Muscle layer of duodenum (tissue), 2 donors: Measurements from ENCODE around the gene ZFAND4.
"Not testable (repeated sequence)": the region's sequence is repeated elsewhere in the genome, so short reads cannot be mapped to it uniquely, and the experiment has no call there.

Experiments
- H3K27ac ChIP-seq: one replicate; pipeline ENCODE4 v1.7.0; 2013; ENCODE audit warnings: mild to moderate bottlenecking, low read length
- H3K27me3 ChIP-seq: one replicate; pipeline ENCODE4 v1.7.0; 2013; ENCODE audit warnings: low read depth, mild to moderate bottlenecking, control low read depth, low read length
- H3K36me3 ChIP-seq, 2 donors: one replicate each; pipeline ENCODE4 v1.7.0; 2013; ENCODE audit warnings: low read length in 2 of 2, control low read depth in 1 of 2, mild to moderate bottlenecking in 1 of 2; ENCODE audit not compliant: insufficient read depth in 2 of 2, control insufficient read depth in 1 of 2
- H3K4me1 ChIP-seq, 2 donors: one replicate each; pipeline ENCODE4 v1.7.0; 2013; ENCODE audit warnings: low read length in 2 of 2, mild to moderate bottlenecking in 2 of 2, control low read depth in 1 of 2, moderate library complexity in 1 of 2; ENCODE audit not compliant: insufficient read depth in 2 of 2, control insufficient read depth in 1 of 2
- H3K4me3 ChIP-seq, 2 donors: one replicate each; pipeline ENCODE4 v1.7.0; 2013; ENCODE audit warnings: low read length in 2 of 2, low read depth in 1 of 2, mild to moderate bottlenecking in 1 of 2
- H3K9me3 ChIP-seq, 2 donors: one replicate each; pipeline ENCODE4 v1.7.0; 2013; ENCODE audit warnings: low read length in 2 of 2, control low read depth in 1 of 2, mild to moderate bottlenecking in 1 of 2; ENCODE audit not compliant: control insufficient read depth in 1 of 2
- donor health status: healthy.

Gene ZFAND4

DNA sequence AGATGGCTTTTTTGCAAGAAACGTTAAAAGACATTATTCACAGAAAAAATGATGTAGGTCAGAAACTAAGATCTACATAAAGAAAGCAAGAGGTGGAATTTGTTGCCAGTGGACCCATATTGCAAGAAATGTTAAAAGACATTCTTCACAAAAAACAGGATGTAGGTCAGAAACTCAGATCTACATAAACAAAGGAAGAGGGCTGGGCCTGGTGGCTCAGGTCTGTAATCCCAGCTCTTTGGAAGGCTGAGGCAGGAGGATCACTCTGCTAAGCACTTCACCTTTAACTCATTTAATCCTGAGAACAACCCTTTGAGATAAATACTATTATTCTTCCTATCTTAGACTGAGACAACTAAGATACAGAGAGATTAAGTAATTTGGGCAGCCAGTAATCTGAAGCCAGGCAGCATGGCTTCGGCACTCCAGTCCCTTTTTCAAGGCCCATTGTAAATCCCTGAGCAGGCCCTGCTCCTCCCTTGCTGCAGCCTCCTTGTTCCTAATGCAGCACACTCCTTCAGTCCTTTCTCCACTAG lies 11.6 kb downstream of the ZFAND4 start:
- Histone ChIP-seq H3K27me3 (no peaks in the 10 kb centered on the region), H3K9me3 (peaks cover 0 to 9% of the 10 kb centered on the region in 2 donors), H3K36me3 (peaks cover 0 to 14% of the 10 kb centered on the region in 2 donors), H3K4me1 (no peaks in the 10 kb centered on the region), H3K27ac (no peak overlapping the region), H3K4me3 (no peak overlapping the region)

DNA sequence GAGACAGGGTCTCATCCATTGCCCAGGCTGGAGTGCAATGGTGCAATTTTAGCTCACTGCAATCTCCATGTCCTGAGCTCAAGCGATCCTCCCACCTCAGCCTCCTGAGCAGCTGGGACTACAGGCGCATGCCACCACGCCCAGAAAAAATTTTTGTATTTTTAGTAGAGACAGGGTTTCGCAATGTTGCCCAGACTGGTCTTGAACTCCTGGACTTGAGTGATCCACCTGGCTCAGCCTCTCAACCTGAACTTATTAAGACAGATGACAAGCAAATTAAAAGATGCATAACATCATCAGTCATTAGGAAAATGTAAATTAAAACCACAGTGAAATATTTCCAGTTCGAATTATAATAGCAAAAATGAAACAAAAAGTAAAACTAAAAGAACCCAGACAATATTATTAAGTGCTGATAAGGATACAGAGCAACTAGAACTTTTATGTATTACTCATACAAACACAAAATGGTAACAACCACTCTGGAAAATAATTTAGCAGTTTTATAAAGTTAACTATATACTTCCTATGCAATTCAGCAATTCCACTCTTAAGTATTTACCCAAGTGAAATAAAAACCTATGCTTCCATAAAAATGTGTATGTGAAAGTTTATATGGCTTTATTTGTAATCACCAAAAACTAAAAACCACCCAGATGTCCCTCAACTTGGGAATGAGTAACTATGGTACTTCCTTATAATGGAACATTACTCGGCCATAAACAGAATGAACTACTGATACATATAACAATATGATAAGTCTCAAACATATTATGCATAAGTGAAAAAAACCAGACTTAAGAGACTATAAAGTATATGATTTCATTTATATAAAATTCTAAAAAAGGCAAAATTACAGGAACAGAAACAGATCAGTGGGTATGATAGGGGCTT lies 15.3 kb downstream of the ZFAND4 start:
- Histone ChIP-seq H3K9me3 (peaks cover 0 to 9% of the 10 kb centered on the region in 2 donors), H3K36me3 (peaks cover 0 to 14% of the 10 kb centered on the region in 2 donors), H3K27me3 (no peaks in the 10 kb centered on the region), H3K4me3 (no peak overlapping the region), H3K27ac (no peak overlapping the region), H3K4me1 (no peaks in the 10 kb centered on the region)

GRCh38 chr10:45655219-45655618 lies 17.4 kb downstream of the ZFAND4 start:
- Histone ChIP-seq H3K4me1 (no peaks in the 10 kb centered on the region), H3K27ac (no peak overlapping the region), H3K9me3 (no peaks in the 10 kb centered on the region), H3K27me3 (no peaks in the 10 kb centered on the region), H3K4me3 (no peak overlapping the region), H3K36me3 (peaks cover 0 to 9% of the 10 kb centered on the region in 2 donors)

DNA sequence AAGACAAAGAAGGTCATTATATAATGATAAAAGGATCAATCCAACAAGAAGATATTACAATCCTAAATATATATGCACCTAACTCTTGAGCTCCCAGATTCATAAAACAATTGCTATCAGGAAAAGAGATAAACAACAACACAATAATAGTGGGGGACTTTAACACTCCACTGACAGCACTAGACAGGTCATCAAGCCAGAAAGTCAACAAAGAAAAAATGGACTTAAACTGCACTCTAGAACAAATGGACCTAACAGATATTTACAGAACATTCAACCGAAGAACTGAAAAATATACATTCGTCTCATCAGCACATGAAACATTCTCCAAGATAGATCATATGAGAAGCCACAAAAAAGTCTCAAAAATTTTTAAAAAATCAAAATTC lies 17.8 kb downstream of the ZFAND4 start:
- H3K9me3 ChIP-seq, H3K4me3 ChIP-seq, H3K4me1 ChIP-seq, H3K27ac ChIP-seq, H3K27me3 ChIP-seq, H3K36me3 ChIP-seq: not testable (repeated sequence)

GRCh38 chr10:45653454-45653853 lies 19.1 kb downstream of the ZFAND4 start:
- Histone ChIP-seq H3K9me3 (no peaks in the 10 kb centered on the region), H3K36me3 (peaks cover under 1 to 9% of the 10 kb centered on the region in 2 donors), H3K27me3 (no peaks in the 10 kb centered on the region), H3K4me1 (no peaks in the 10 kb centered on the region), H3K27ac (no peak overlapping the region), H3K4me3 (no peak overlapping the region)

DNA sequence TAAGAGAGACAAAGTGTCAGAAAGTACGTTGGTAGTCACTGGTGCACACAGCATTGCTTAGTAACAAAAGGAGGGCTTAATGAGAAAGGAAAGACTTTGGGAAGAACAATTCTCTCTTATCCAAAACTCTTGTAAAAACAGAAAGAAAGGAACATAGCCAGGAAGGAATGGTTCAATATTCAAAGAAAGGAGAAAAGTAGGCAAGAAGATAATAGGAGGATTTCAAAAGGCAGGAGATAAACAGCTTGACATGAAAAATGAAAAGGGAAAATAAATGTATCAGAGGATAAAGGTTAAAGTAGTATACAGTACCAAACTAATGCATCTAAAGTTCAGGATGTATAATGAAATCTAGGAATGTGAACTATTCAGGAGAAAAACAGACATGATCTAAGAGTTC lies 20.1 kb downstream of the ZFAND4 start:
- H3K36me3 ChIP-seq = peaks cover 9 to 17% of the 10 kb centered on the region in 2 donors
- no peak overlapping the region for H3K27ac ChIP-seq
- no peak overlapping the region for H3K4me3 ChIP-seq
- no peaks in the 10 kb centered on the region for H3K4me1 ChIP-seq
- no peaks in the 10 kb centered on the region for H3K9me3 ChIP-seq
- no peaks in the 10 kb centered on the region for H3K27me3 ChIP-seq

DNA sequence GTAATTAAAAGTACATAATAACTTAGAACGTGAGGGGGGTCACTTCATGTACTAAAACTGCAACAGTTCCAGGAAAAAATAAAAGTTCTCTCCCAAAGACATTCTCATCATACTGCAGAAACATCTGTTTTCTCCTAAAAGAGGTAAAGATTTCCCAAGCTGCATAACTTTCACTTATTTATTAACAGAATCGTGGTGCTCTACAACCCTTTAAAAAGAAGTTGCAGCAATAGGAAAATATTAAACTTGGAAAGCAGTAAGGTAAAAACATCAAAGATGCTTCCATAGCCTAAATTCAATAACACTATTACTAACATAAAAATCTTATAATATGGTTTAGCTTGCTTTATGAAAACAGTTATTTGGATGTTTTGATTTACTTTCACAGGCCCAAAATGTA lies 23.3 kb downstream of the ZFAND4 start:
- H3K4me1 ChIP-seq = no peaks in the 10 kb centered on the region
- H3K4me3 ChIP-seq = no peak overlapping the region
- H3K9me3 ChIP-seq = no peaks in the 10 kb centered on the region
- no peaks in the 10 kb centered on the region for H3K27me3 ChIP-seq
- H3K36me3 ChIP-seq = peaks cover 19 to 31% of the 10 kb centered on the region in 2 donors
- no peak overlapping the region for H3K27ac ChIP-seq

DNA sequence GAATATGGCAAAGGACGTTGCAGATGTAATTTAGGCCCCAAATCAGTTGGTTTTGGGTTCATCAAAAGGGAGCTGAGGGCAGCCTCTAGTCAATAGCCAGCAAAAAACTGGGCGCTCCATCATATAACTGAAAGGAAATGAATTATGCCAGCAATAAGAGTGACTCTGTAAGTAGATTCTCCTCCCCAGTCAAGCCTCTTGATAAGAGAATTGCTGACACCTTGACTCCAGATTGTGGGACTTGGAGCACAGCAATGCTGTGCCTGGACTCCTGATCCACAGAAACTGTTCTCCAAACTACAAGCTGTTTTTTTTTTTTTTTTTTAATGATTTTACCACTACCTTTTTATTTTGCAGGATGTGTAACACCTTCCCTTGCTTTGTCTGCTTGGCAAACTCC lies 25.5 kb downstream of the ZFAND4 start:
- Histone ChIP-seq H3K9me3 (no peaks in the 10 kb centered on the region), H3K27me3 (no peaks in the 10 kb centered on the region), H3K4me3 (no peak overlapping the region), H3K36me3 (peaks cover 19 to 31% of the 10 kb centered on the region in 2 donors), H3K27ac (no peak overlapping the region), H3K4me1 (no peaks in the 10 kb centered on the region)

DNA sequence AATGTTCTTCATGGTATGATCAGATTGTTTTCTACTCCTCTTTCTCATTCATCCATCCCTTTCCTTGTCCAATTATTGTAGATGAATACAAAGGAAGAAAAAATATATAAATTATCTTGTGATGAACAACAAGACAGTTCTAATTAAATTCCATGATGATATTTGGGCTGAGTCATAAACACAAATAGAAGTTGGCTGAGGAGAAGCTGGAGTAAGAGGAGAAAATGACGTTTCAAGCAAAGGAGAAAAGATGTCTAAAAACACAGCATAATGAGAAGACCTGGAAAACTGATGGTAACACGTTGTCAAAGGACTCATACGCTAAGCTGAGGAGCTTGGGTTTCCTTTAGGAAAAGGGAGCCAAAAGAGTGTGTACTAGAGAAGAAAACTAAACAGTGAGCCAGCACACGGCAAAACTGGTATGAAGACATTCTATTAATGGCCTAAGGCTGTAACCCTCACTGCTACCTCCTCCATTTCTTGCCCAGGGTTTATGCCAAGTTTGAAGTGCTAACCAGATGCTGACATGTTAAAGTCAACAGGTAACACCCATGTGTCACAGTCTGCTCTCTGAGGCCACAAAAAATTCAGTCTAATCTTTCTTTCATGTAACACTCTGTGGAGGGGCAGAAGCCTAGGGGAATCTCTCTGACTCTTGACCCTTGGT lies 26.1 kb downstream of the ZFAND4 start:
- Histone ChIP-seq H3K9me3 (no peaks in the 10 kb centered on the region), H3K4me3 (no peak overlapping the region), H3K36me3 (peaks cover 24 to 31% of the 10 kb centered on the region in 2 donors), H3K27ac (no peak overlapping the region), H3K4me1 (no peaks in the 10 kb centered on the region), H3K27me3 (no peaks in the 10 kb centered on the region)

- no peaks in the 10 kb centered on the region for H3K27me3 ChIP-seq
- no peaks in the 10 kb centered on the region for H3K4me1 ChIP-seq
- no peaks in the 10 kb centered on the region for H3K9me3 ChIP-seq
- no peak overlapping the region for H3K4me3 ChIP-seq
- H3K27ac ChIP-seq = no peak overlapping the region
- H3K36me3 ChIP-seq = peaks cover 28 to 29% of the 10 kb centered on the region in 2 donors
Measured at GRCh38 chr10:45644527-45644926, 28.0 kb downstream of the ZFAND4 start.

GRCh38 chr10:45640941-45641340 lies 31.6 kb downstream of the ZFAND4 start:
- Histone ChIP-seq H3K4me1 (no peaks in the 10 kb centered on the region), H3K9me3 (no peaks in the 10 kb centered on the region), H3K36me3 (peaks cover 9 to 12% of the 10 kb centered on the region in 2 donors), H3K4me3 (no peak overlapping the region), H3K27ac (no peak overlapping the region), H3K27me3 (no peaks in the 10 kb centered on the region)
